NCI-H82 (cell line): ENCODE results near the gene SUPT5H.
"Not testable (repeated sequence)": the region's sequence is repeated elsewhere in the genome, so short reads cannot be mapped to it uniquely, and the experiment has no call there.

Experiments
- DNase-seq: peaks from one replicate; lab custom pipeline; 2025; lab: John Stamatoyannopoulos, UW

SUPT5H gene

GRCh38 chr19:39425744-39426143 lies 19.6 kb upstream of the SUPT5H start:
- DNase-seq, result no peak

GRCh38 chr19:39426170-39426569 lies 19.2 kb upstream of the SUPT5H start:
- DNase-seq, result no peak

GRCh38 chr19:39427707-39428106 lies 17.7 kb upstream of the SUPT5H start:
- DNase-seq, result no peak

GRCh38 chr19:39428283-39429112 lies 16.9 kb upstream of the SUPT5H start:
- peak; percentile 63 for DNase-seq

- DNase-seq, result peak; percentile 71
Observed at GRCh38 chr19:39430675-39431593, 14.4 kb upstream of the SUPT5H start.

- DNase-seq, result no peak
Observed at GRCh38 chr19:39432677-39433025, 12.7 kb upstream of the SUPT5H start.

GRCh38 chr19:39433480-39434079 lies 11.8 kb upstream of the SUPT5H start:
- DNase-seq, result no peak

- no peak for DNase-seq
Observed at GRCh38 chr19:39434123-39435076, 11.0 kb upstream of the SUPT5H start.

GRCh38 chr19:39435499-39436349 lies 9.7 kb upstream of the SUPT5H start, which contains the start of gene RPS16:
Gene RPS16 (minus strand): TSS chr19:39435949. CDS start chr19:39435895, 54 bp downstream.
- peak; percentile 100 for DNase-seq

GRCh38 chr19:39436350-39436716 lies 9.0 kb upstream of the SUPT5H start:
- DNase-seq, result no peak

GRCh38 chr19:39438270-39438934 lies 7.0 kb upstream of the SUPT5H start:
- no peak for DNase-seq

GRCh38 chr19:39444598-39445195 lies 685 bp upstream of the SUPT5H start:
- peak; percentile 30 for DNase-seq

GRCh38 chr19:39446365-39447084 lies 1.1 kb downstream of the SUPT5H start:
- DNase-seq, result peak; percentile 62

GRCh38 chr19:39448271-39448670 lies 2.9 kb downstream of the SUPT5H start:
- DNase-seq, result no peak

GRCh38 chr19:39449116-39449797 lies 3.9 kb downstream of the SUPT5H start:
- no peak for DNase-seq

GRCh38 chr19:39451257-39451656 lies 5.9 kb downstream of the SUPT5H start:
- not testable (repeated sequence) for DNase-seq

GRCh38 chr19:39463403-39463802 lies 18.0 kb downstream of the SUPT5H start:
- DNase-seq, result no peak
